ENCODE data around the gene TRPM5. TPM values are rescaled to one million over a fixed set of nuclear protein-coding genes. Genes with fewer than 3 reads are reported as not detected.
"Not testable (repeated sequence)": the region's sequence is repeated elsewhere in the genome, so short reads cannot be mapped to it uniquely, and the experiment has no call there.

TRPM5 gene
- total RNA-seq, 4 donors from 2014 or later = not detected

GRCh38 chr11:2483426-2483825 lies 39.1 kb upstream of the TRPM5 start:
- H3K27me3 ChIP-seq = peaks cover 10 to 33% (median 15%) of the 10 kb centered on the region in 3 donors

GRCh38 chr11:2482745-2483144 lies 38.4 kb upstream of the TRPM5 start:
- Histone ChIP-seq H3K4me1 (no peaks in the 10 kb centered on the region), H3K4me3 (no peak overlapping the region), H3K27ac (no peak overlapping the region), H3K36me3 (no peaks in the 10 kb centered on the region), H3K27me3 (peaks cover 10 to 28% (median 15%) of the 10 kb centered on the region in 3 donors), H3K9me3 (peaks cover 0 to 3% (median 0%) of the 10 kb centered on the region in 3 donors)
- ATAC-seq (no peak), DNase-seq (no peak)
- in situ Hi-C loops (cut with MboI; ENCODE audit: low sequenced_read_pairs in 4 of 4) = no loop called here
- TF ChIP-seq CTCF (IDR thresholded peaks at IDR 0.05 in 4 of 5, conservative IDR thresholded peaks at IDR 0.05 in 1 of 5) = no peak
- TF ChIP-seq POLR2A (IDR thresholded peaks at IDR 0.05) = no peak
- intact Hi-C loops (cut with DNase I; ENCODE audit: low total_unique reads) = no loop called here

More at GRCh38 chr11:2483426-2483825, 39.1 kb upstream of the TRPM5 start:
- peaks cover 0 to 5% (median 4%) of the 10 kb centered on the region in 3 donors for H3K9me3 ChIP-seq
- TF ChIP-seq POLR2A (IDR thresholded peaks at IDR 0.05) (no peak), CTCF (IDR thresholded peaks at IDR 0.05 in 4 of 5, conservative IDR thresholded peaks at IDR 0.05 in 1 of 5) (no peak)
- in situ Hi-C loops (cut with MboI; ENCODE audit: low sequenced_read_pairs in 4 of 4) = no loop called here
- ATAC-seq (no peak), DNase-seq (no peak)
- H3K36me3 ChIP-seq = no peaks in the 10 kb centered on the region
- H3K4me1 ChIP-seq = no peaks in the 10 kb centered on the region
- no peak overlapping the region for H3K4me3 ChIP-seq
- H3K27ac ChIP-seq = no peak overlapping the region
- intact Hi-C loops (cut with DNase I; ENCODE audit: low total_unique reads) = no loop called here

- H3K4me3 ChIP-seq = no peak overlapping the region
- no peaks in the 10 kb centered on the region for H3K36me3 ChIP-seq
- intact Hi-C loops (cut with DNase I; ENCODE audit: low total_unique reads) (no loop called here), in situ Hi-C loops (cut with MboI; ENCODE audit: low sequenced_read_pairs in 4 of 4) (no loop called here)
- no peaks in the 10 kb centered on the region for H3K9me3 ChIP-seq
- TF ChIP-seq POLR2A (IDR thresholded peaks at IDR 0.05) (no peak), CTCF (IDR thresholded peaks at IDR 0.05 in 4 of 5, conservative IDR thresholded peaks at IDR 0.05 in 1 of 5) (no peak)
- ATAC-seq = no peak
- H3K27me3 ChIP-seq = peaks cover 10 to 27% (median 15%) of the 10 kb centered on the region in 3 donors
- no peak for DNase-seq
- no peak overlapping the region for H3K27ac ChIP-seq
- no peaks in the 10 kb centered on the region for H3K4me1 ChIP-seq
Measured at GRCh38 chr11:2482204-2482603, 37.9 kb upstream of the TRPM5 start.

- H3K27me3 ChIP-seq = peaks cover 10 to 20% (median 15%) of the 10 kb centered on the region in 3 donors
- no peak overlapping the region for H3K27ac ChIP-seq
- H3K4me1 ChIP-seq = no peaks in the 10 kb centered on the region
- no peaks in the 10 kb centered on the region for H3K9me3 ChIP-seq
- intact Hi-C loops (cut with DNase I; ENCODE audit: low total_unique reads) = no loop called here
- H3K4me3 ChIP-seq = no peak overlapping the region
- no peak for DNase-seq
- H3K36me3 ChIP-seq = no peaks in the 10 kb centered on the region
- no peak for ATAC-seq
- in situ Hi-C loops (cut with MboI; ENCODE audit: low sequenced_read_pairs in 4 of 4) = no loop called here
- TF ChIP-seq POLR2A (IDR thresholded peaks at IDR 0.05) (no peak), CTCF (IDR thresholded peaks at IDR 0.05 in 4 of 5, conservative IDR thresholded peaks at IDR 0.05 in 1 of 5) (no peak)
Measured at GRCh38 chr11:2481253-2481652, 36.9 kb upstream of the TRPM5 start.

GRCh38 chr11:2480874-2481220 lies 36.5 kb upstream of the TRPM5 start:
- Histone ChIP-seq H3K4me1 (no peaks in the 10 kb centered on the region), H3K4me3 (no peak overlapping the region), H3K9me3 (no peaks in the 10 kb centered on the region), H3K27ac (no peak overlapping the region), H3K36me3 (no peaks in the 10 kb centered on the region), H3K27me3 (peaks cover 10 to 16% (median 14%) of the 10 kb centered on the region in 3 donors)
- TF ChIP-seq POLR2A (IDR thresholded peaks at IDR 0.05) = no peak
- no peak for TF ChIP-seq CTCF (IDR thresholded peaks at IDR 0.05 in 4 of 5, conservative IDR thresholded peaks at IDR 0.05 in 1 of 5)
- DNase-seq (peak in 1 of 2 donors; percentile 28), ATAC-seq (no peak)
- intact Hi-C loops (cut with DNase I; ENCODE audit: low total_unique reads) (no loop called here), in situ Hi-C loops (cut with MboI; ENCODE audit: low sequenced_read_pairs in 4 of 4) (no loop called here)

- H3K9me3 ChIP-seq = not testable (repeated sequence)
Measured at GRCh38 chr11:2480067-2480873, 36.0 kb upstream of the TRPM5 start.

More at GRCh38 chr11:2480067-2480873, 36.0 kb upstream of the TRPM5 start:
- DNase-seq; in situ Hi-C loops (cut with MboI; ENCODE audit: low sequenced_read_pairs in 4 of 4); ATAC-seq; H3K27ac ChIP-seq; H3K36me3 ChIP-seq; H3K4me1 ChIP-seq; H3K4me3 ChIP-seq; intact Hi-C loops (cut with DNase I; ENCODE audit: low total_unique reads): not testable (repeated sequence)
- H3K27me3 ChIP-seq = peaks cover 10% of the 10 kb centered on the region in 3 donors

Data from gastrocnemius medialis (tissue), 4 donors.